ENCODE results near the gene UBE2D3.

Gene UBE2D3

DNA sequence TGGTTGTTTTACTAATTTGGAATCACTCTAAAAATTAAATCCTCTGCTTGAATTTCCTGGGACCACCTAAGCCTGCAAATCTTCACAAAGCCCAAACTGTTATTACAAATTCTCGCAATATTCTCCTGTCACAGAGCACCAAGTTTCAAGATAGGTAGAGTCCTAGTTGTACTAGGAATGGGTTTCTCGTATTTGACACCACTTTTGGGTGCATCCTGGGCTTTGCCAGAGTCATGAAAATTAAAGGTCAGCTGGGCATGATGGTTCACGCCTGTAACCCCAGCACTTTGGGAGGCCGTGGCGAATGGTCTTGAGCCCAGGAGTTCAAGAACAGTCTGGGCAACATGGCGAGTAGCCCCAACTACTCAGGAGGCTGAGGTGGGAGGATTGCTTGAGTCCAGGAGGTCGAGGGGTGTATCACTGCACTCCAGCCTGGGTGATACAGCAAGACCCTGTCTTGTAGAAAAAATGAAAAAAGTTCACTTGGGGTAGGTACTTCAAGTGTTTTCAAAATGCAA lies 36.0 kb downstream of the UBE2D3 start:
- DNase-seq (ENCODE audit: low read depth) = no peak

DNA sequence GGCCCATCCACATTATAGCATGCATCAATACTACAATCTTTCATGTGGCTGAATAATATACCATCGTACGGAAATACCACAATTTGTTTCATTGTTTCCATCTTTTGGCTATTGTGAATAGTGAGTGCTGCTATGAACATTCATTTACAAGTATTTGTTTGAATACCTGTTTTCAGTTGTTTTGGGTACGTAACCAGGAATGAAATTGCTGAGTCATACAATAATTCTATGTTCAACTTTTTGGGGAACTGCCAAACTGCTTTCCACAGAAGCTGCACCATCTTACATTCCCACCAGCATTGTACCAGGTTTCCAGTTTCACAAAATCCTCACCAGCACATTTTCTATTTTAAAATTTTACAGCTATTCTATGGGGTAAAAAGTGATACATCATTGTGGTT lies 38.0 kb downstream of the UBE2D3 start:
- peak; percentile 30 for DNase-seq (ENCODE audit: low read depth)

DNA sequence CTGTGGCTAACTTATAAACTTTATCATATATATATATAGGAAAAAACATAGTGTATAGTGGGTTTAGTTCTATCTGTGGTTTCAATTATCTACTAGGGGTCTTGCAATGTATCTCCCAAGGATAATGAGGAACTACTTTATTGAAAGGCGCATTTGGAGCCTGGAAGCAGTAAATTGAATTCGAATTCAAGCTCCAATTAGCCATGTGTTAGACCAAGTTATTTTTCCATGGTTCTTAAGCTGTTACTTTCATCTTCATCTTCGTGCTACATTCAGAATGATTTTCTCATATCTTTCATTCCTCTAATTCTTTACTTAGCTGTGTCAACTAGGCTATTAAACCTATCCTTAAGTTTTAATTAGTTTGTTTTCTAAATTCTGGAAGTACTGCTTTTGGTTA lies 39.4 kb downstream of the UBE2D3 start:
- no peak for DNase-seq (ENCODE audit: low read depth)

DNA sequence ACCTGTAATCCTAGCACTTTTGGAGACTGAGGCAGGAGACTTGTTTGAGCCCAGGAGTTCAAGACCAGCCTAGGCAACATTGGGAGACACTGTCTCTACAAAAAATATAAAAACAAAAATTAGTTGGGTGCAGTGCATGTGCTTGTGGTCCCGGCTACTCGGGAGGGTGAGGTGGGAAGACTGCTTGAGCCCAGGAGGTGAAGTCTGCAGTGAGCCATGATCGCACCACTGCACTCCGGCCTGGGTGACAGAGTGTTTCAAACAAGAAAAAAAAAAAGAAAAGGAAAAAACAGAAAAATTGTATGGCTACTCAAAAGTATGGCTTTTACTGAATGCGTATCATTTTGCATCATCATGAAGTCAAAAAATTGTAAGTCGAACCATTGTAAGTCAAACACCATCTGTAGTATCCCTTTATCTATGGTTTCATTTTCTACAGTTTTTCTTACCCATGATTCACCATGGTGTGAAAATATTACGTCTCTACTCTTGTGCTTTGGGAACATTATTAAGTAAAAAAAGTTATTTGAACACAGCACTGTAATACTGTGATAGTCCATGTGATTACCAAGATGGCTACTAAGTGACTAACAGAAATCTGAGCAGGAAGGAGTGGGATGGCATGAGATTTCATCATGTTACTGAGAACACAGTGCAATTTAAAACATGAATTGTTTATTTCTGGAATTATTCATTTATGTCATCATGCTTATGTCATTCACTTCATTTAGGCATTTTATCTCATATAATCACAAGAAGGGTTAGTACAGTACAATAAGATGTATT lies 40.1 kb downstream of the UBE2D3 start:
- DNase-seq (ENCODE audit: low read depth) = peak; percentile 34

DNA sequence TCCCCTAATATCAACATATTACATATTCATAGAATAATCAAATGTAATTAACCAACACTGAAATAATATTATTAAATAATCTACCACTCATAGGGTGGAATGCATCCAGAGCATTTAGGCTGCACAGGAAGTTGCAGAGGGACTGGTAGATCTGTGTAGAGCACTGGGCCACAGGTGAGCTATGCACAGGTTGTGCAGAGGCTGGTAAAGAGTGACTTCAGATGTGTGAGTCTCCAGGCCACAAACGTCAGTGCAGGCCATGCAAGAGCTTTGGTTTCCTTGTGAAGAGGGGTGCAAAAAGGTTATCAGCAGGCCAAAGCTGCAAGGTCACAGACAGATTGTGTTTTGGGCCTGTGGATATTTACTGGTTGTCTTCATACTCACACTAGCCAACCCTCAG lies 41.1 kb downstream of the UBE2D3 start:
- no peak for DNase-seq (ENCODE audit: low read depth)

DNA sequence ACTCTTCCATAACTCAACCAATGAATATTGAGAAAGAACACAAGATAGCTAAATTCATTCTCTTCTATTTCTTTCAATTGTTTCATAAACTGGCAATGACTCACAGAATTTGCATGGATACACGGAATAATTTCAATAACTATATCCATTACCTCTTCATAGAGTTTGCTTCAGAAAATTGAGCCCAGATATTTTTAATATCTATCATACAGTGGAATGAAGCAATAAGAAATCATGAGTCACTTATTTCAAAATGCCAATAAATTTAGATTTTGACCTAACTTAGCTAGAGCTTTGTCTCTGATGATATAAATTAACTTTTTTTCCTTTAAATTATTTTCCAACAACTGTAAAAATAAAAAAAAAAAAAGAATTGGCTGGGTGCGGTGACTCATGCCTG lies 44.3 kb downstream of the UBE2D3 start:
- peak; percentile 29 for DNase-seq (ENCODE audit: low read depth)

DNA sequence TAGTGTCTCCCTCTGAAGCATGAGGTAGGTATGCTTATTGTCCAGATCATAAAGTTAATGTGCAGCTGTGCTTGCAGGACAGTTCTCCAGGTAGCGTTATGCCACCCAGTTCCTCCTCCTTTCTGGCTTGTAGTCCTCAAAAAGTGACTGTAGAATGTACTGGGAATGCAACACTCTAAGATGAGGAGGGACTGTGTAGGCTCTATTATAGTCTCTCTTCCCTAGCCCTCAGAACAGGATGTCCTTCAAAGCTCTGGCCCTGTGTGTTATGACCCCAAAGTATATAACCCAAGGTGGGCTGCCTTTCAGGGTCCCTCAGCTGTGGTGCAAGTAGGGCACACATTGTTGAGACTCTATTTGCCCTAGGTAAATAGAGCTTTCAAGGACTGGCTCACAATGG lies 45.8 kb downstream of the UBE2D3 start:
- no peak for DNase-seq (ENCODE audit: low read depth)

DNA sequence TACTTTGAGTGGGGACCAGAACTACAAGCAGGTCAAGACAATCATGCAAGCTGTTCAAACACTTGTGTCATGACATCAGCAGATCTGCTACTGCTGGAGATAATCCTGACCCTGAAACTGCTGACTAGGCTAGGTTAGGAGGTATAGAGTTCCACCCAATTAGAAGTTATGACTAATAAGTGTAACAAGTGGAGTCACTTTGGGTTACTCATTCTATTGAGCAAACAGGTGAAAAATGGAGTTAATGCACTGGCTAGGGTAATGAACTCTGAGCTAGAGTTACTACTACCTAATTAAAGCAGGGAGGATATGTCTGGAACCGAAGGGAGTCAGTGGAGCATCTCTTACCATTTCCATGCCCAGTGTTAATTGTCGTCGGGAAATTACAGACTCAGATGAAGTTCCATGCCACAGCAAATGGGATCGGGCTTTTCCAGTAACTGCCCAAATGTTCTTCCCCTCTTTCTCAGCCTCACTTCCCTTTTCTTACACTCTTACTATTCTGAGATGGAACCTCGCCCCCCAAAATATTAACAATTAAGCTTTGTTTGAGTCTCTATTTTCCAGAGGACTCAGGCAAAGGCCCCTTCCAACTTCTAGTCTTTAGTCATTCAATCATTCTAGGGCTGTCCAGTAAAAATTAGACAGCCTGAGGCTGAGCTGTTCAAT lies 46.7 kb downstream of the UBE2D3 start:
- peak; percentile 6 for DNase-seq (ENCODE audit: low read depth)

DNA sequence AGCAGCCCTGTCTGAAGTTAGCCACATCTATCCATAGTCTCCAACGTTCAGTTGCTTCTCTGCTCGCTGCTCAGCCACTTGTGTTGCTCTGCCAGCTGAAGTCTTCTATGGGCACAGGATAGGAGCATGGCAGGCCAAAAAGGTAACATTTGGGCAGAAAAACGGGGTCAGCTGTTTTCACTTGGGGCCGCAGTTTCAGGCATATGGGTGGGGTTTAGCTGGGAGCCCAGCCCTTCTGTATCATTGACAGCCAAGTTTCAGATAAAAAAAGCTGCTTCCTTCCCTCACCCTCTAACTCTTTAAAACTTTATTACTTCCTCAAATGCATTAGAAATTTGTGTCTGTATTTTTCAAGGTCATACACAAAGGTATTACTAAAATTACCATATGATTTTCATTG lies 48.1 kb downstream of the UBE2D3 start:
- no peak for DNase-seq (ENCODE audit: low read depth)

DNA sequence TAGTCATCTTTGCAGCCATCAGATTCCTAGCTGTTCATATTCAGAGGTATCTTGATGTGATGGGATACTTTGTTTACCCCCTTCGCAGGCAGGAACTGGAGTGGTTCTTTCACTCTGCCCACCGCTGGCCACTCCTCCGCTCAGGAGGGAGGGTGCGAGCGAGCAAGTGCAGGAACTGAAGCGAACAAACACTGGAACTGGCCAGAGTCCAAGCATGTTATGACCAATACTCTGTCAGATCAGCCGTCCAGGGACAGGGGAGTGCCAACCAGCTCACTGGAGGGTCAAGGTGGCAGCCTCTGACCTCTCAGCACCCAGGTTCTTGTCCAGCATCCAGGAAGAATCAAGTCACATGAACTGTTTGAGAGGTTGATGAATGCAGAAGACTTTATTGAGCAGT lies 48.6 kb downstream of the UBE2D3 start:
- no peak for DNase-seq (ENCODE audit: low read depth)

DNA sequence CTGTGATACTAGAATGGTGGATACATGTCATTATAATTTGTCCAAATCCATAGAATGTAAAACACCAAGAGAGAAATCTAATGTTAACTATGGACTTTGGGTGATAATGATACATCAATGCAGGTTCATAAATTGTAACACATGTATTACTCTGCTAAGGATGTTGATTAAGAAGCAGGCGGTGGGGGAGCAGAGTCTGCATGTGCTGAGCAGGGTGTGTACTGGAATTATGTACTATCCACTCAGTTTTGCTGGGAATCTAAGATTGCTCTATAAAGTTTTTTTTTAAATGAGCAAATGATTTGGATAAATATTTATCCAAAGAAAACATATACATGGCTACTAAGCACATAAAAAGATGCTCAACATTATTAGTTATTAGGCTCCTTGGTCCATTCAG lies 51.5 kb downstream of the UBE2D3 start:
- DNase-seq (ENCODE audit: low read depth) = no peak

DNA sequence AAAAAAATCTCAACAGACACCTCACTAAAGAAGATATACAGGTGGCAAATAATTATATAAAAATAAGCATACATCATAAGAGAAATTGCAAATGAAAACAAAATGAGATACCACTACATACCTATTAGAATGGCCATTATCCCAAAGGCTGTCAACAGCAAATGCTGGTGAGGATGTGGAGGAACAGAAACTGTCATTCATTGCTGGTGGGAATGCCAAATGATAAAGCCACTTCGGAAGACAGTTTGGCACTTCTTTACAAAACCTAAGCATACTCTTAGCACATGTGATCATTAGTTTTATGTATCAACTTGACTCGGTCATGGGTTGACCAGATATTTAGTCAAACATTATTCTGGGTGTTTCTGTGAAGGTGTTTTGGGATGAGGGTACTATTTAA lies 53.1 kb downstream of the UBE2D3 start:
- DNase-seq (ENCODE audit: low read depth) = no peak

DNA sequence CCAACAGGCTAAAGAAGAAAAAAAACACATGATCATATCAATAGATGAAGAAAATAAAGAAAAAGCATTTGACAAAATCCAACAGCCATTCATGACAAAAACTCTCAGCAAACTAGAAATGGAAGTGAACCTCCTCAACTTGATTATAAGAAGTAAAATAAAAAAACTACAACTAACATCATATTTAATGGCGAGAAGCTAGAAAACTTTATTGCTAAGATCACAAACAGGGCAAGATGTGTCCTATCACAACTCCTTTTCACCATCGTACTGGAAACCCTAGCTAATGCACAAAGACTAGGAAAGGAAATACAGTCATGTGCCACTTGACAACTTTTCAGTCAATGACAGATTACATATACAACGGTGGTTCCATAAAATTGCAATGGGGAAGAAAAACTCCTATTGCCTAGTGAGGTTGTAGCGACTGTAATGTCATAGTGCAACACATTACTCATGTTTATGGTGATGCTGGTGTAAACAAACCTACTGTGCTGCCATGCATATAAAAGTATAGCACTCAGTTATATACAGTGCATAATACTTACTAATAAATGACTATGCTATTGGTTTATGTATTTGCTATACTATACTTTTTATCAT lies 54.5 kb downstream of the UBE2D3 start:
- no peak for DNase-seq (ENCODE audit: low read depth)

DNA sequence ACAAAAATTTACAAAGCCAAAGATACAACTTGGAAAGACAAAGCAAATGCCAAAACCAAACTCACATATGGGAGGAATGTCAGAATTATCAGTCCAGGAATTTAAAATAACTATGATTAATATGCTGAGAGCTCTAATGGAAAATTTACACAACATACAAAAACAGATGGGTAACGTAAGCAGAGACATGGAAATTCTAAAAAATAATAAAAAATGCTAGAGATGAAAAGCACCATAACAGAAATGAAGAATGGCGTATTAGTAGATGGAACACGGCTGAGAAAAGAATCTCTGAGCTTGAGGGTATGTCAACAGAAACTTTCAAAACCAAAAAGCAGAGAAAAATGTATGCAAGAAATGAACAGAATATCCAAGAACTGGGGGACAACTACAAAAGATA lies 62.5 kb downstream of the UBE2D3 start:
- DNase-seq (ENCODE audit: low read depth) = no peak

DNA sequence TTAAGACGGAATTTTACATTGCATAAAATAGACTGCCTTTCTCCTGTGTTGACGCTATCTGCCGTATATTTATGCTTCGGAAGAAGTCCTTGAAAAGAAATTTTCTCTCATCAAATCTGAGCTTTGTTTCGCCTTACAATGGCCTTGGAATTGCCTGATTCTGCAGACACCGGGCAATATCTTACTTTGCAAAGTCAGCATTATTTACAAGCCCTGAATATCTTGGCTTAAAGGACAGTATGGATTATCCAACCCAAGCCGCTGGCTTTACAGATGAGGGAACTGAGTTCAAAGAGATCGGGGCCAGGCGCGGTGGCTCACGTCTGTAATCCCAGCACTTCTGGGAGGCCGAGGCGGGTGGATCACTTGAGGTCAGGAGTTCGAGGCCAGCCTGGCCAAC lies 65.4 kb downstream of the UBE2D3 start:
- no peak for DNase-seq (ENCODE audit: low read depth)

DNA sequence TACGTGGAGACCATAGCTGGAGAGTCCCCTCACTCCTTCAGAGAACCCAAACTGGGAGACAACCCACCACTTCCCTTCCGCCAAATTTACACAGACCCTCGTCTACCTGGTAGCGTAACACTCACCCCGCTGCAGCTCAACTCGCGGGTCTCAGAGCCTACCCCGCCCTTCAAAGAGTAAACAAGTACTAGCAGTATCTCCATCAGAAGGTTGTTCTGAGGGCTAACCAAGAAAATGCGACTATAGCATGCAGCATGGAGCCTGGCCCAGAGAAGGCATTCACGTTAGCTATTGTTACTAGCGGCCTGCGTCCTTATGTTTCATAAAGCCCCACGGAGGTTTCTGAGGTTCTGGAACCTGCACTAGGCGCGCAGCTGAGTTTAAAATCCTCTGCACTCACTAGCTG lies 66.1 kb downstream of the UBE2D3 start:
- DNase-seq (ENCODE audit: low read depth) = peak; percentile 6

DNA sequence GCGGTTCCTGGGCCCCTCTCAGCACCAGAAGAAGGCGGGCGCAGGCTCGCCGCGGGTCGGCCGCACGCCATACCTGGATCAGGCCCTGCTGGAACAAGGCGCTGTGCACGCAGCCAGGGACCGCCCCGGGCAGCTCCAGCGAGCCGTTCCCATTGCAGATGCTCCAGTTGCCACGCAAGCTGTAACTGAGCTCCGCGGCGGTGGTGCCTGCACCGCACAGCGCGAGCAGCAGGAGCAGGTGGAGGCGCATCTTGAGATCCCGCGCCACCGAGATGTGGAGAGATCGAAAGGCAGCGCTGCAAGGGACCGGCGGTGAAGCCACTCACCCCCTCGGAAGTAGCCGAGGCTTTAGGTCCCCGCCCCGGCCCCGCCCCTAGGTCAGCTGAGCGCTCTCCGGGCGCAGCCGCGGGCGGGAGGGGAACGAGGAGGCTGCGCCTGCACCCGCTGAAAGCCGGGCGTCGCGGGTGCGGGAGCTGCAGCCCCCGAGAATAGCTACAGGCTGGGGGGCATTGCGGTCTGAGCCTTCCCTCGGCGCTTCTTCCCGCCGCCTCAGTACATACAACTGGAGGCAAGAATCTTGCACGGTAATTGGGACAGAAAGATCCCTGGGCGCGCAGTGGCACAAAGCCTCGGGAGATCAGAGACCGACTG lies 66.6 kb downstream of the UBE2D3 start, which contains the start of gene MANBA:
Gene MANBA (minus strand): TSS at position 324 of the 651 bp plus-strand sequence. CDS start 74 bp downstream, at position 250.
- peak; percentile 65 for DNase-seq (ENCODE audit: low read depth)

DNA sequence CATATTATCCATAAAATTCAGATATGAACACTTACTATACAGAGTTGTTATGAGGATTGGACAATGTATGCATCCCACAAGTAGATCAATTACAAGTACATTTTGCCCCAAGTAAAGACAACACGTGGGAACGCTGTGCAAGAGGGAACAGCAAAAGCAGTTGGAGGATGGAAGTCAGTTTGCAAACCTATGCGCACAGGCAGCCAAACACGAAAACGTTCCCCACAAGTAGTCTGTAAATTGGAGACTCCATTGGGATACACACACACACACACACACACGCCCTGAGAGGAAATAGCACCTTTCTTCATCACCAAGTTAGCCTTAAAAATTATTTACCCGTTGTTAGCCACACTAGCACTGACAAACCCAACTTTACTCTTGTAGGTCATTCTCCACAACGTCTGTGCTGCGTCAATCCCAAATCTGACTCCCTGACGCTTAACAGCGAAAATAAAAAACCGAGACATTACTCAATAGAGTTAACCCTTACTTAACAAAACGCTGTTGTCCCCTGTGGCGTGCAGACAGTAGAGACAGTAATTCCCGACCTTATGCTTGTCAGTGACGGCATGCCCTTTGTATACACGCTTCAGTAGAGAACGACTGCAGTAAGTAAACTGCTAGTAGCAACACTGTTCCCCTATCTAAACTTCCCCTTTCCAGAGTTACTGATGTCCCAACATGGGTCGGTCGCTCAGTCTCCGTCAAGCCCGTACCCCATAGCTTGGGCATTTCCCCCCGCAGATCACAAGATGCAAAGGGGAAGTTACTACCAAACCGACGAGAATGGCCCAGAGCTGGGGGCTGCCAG lies 67.3 kb downstream of the UBE2D3 start:
- DNase-seq (ENCODE audit: low read depth) = peak; percentile 34

DNA sequence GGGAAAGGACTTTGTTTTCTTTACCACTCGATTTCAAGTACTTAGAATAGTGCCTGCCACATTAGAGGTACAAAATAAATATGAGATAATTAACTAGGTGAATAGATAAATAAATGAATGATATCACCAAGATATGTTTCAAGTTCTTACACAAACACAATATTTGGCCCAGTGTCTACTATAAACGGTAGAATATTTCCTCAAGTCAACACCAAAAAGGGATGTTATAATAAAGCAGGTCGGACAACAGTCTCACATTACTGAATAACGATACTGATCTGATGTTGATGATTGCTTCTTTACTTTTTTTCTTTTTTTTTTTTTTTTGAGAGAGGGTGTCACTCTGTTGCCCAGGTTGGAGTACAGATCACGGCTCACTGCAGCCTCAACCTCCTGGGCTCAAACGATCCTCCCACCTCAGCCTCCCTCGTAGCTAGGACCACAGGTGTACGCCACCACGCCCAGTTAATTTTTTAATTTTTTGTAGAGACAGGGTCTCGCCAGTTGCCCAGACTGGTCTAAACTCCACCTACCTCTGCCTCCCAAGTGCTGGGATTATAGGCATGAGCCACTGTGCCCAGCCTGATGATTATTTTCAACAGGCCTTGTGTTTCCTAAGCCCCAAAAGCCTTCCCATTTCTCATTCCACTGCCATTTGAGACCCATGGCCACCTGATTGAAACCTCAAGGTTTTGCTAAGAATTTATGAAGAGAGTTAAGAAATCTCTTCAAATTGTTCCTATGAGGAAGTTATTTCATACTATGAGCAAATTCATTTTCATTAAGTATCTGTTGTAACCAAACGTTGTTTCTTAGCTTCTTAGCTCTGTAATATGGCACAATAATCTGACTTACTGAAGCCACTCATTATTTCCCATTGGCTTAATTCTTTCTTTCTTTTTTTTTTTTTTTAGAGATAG lies 68.8 kb downstream of the UBE2D3 start:
- DNase-seq (ENCODE audit: low read depth) = no peak

DNA sequence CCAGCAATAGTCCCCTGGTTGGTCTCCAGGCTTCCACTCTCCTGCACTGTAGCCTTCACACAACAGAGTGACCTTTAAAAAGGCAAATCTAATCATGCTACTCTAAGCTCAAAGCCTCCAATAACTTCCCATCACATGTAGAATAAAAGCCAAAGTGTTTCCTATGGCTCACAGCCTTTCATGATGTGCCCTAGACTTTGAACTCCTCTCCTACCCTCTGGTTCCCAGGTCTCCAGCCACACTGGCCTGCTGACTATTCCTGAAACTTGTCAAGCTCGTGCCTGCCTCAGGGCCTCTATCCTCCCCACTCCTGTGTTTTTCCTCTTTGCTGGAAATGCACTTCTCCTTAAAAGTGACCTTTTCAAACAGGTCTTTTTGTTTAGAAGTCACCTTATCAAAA lies 69.7 kb downstream of the UBE2D3 start:
- no peak for DNase-seq (ENCODE audit: low read depth)

DNA sequence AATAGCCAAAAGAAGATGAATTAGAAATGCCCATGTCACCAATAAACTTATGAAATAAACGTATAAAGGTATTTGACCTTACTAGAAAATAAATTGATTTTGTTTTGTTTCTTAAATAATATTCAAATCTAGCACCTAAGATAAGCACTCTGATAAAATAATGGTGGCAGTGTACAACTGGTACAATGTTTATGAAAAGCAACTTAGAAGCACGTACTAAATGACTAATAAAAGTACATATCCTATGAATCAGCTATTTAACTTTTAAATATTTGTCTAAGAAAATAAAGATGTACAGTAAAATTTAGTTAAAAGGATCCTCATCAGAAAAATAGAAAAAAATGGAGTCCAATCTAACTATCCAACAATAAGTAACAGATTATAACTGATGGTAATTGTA lies 73.3 kb downstream of the UBE2D3 start:
- no peak for DNase-seq (ENCODE audit: low read depth)

Measured in stromal cell of bone marrow (primary cell).